ENCODE measurements around the gene FNIP2.
"Not testable (repeated sequence)": the region's sequence is repeated elsewhere in the genome, so short reads cannot be mapped to it uniquely, and the experiment has no call there.

FNIP2 gene

GRCh38 chr4:158814636-158815330 is 46.0 kb downstream of the FNIP2 start:
- no peak for DNase-seq (ENCODE audit: low read depth, low spot score)

GRCh38 chr4:158816955-158817354 is 48.1 kb downstream of the FNIP2 start:
- DNase-seq (ENCODE audit: low read depth, low spot score): no peak

DNA sequence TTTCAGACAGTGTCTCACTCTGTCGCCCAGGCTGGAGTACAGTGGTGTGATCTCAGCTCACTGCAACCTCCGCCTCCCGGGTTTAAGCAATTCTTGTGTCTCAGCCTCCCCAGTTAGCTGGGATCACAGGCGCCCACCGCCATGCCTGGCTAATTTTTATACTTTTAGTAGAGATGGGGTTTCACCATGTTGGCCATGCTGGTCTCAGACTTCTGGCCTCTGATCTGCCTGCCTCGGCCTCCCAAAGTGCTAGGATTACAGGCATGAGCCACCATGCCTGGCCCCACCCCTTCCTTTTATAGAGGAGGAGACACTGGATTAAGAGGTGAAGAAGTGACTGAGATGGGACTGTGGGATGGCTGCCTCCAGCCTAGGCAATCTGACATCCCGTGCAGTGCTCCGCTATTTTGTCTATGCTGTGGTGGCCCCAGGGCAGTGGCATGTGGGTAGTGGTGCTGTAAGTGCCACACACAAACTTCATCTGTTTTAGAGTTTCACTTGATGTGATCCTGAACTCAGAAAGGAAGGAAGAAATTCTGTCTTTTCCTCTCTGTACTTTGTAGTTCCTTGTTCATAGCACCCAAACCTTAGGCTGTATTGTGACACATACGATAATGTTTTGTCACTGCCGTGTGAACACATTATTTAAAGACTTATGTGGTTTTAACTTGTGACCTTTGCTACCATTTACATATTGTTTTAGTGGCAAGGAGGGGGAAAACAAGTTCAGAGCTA is 48.9 kb downstream of the FNIP2 start:
- DNase-seq (ENCODE audit: low read depth, low spot score): no peak

GRCh38 chr4:158818560-158819140 is 49.8 kb downstream of the FNIP2 start:
- no peak for DNase-seq (ENCODE audit: low read depth, low spot score)

DNA sequence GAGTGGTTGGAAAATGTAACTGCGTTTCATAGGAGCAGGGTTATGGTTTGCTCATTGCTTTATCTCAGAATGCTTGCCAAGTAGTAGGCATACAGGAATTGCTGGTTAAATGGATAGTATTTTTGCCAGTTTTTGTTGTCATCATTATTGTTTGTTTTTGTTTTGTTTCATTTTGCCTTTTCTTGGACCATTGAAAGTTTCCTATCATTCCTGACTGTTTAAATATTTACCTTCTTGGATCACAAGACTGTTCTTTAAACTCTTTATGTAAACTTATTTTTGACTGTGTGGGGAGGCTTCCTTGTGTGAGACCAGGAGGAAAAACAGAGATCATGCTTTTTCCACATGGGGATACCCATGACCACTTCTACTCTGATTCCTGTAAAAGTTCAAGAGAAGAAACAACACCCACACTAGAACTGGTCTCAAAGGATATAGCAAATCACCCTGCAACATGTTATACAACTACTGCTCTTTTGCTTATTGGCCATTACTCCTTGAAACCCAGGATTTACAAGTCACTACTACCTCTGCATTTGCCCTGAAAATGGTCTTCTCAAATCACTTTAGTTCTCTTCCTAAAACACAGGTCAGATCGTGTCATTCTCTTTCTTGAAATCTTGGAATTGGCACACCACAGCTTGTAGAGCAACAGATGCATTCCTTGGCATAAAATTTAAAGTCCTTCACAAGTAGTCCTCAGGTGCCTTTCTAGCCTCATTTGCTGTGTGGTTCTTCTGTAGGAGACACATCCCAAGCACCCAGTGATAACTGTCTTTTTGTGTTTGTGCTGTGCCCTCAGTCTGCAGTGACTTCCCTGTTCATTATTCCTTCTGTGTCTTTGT is 51.3 kb downstream of the FNIP2 start:
- DNase-seq (ENCODE audit: low read depth, low spot score): no peak

DNA sequence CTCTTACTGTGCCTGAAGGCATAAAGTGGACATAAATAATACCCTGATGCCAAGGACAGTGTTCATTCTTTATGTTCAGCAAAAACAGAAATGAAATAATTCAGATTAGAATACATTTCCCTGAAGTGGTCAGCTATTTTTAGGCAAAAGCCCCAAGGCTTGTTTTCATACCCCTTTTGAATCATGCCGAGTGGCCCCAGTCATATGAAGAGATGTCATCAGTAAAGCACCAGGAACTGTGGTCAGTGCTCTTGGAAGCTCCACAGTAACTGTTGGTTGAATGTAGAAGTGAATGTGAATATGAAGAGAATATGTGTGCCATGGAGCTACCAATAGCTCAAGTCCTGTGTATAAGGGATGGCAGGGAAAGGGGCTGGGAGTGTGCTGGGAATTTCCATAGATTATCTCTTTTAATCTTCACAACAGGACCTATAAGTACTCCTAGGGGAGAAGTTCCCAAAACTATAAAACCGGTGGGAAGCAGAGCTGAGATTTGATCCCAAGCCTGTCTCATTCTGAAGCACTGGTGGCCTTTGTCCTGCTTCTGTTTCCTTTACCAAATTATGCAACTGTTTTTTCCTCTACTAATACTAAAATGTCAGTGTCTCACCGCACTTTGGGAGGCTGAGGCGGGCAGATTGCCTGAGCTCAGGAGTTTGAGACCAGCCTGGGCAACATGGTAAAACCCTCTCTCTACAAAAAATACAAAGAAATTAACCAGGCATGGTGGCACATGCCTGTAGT is 52.6 kb downstream of the FNIP2 start:
- DNase-seq (ENCODE audit: low read depth, low spot score): no peak

DNA sequence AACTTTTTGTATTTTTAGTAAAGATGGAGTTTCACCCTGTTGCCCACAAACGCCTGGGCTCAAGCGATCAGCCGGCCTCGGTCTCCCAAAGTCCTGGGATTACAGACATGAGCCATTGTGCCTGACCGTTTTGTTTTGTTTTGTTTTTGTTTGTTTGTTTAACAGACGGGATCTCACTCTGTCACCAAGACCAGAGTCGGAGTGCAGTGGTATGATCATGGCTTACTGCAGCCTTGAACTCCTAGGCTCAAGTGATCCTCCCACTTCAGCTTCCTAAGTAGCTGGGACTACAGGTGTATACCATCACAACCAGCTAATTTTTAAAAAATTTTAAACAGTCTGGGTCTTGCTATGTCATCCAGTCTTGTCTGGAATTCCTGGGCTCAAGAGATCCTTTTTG is 53.5 kb downstream of the FNIP2 start:
- DNase-seq (ENCODE audit: low read depth, low spot score): no peak

DNA sequence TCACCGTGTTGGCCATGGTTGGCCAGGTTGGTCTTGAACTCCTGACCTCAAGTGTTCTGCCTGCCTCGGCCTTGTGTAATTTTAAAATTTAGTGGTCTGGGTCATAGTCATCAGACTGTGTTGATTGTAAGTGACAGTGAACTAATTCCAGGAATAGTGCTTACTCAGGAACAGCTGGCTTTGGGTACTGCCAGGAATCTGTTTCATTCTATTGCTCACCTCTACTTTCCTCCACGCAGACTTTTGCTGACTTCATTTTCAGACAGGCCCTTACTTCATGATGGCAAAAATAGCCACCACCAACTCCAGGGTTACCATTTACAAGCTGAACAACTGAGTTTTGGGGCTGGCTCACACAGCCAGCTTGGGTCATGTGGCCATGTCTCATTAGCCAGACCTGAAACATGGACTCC is 54.6 kb downstream of the FNIP2 start:
- DNase-seq (ENCODE audit: low read depth, low spot score): no peak

GRCh38 chr4:158824425-158825274 is 55.8 kb downstream of the FNIP2 start:
- no peak for DNase-seq (ENCODE audit: low read depth, low spot score)

DNA sequence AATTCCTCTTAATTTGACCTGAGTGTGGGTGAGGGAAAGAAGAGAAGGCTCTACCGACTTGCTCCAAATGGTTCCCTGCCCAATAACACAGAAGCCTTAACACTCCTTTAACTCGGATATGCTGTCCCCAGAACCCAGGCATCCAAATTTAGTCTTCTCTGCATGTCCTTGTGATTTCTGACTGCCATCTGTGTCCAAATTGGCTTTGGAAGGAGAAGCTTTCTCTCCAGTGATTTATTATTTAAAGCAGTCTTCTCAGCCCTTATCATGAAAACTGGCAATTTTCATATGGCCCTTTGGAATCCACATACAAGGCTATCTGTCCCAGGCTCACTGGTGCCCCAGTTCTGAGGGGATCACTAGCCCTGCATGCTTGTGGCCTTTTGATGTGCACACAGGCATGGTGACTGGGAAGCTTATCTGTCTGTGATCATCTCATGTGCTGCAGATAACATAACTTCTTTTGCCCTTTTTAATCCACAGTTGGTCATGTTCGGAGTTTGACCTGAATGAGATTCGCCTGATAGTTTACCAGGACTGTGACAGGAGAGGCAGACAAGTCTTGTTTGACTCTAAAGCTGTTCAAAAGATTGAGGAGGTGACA is 56.7 kb downstream of the FNIP2 start:
- no peak for DNase-seq (ENCODE audit: low read depth, low spot score)

DNA sequence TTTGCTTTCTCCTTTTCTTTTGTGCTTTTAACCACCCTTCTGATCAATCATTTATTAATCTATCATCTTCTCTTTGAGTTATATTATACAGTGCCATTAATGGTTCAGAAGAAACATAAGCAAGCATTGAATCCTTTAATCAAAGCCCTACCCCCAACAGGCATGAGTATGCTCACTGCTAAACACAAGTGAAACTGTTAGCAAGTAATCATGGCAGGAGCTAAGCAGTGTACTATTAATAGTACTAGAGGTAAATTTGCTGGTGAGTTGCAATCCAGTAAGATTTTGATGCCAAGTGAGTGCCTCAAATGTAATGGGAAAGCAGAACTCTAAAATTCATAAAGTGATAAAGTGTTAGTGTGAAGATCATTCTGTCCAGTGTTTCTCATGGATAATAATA is 57.2 kb downstream of the FNIP2 start:
- no peak for DNase-seq (ENCODE audit: low read depth, low spot score)

DNA sequence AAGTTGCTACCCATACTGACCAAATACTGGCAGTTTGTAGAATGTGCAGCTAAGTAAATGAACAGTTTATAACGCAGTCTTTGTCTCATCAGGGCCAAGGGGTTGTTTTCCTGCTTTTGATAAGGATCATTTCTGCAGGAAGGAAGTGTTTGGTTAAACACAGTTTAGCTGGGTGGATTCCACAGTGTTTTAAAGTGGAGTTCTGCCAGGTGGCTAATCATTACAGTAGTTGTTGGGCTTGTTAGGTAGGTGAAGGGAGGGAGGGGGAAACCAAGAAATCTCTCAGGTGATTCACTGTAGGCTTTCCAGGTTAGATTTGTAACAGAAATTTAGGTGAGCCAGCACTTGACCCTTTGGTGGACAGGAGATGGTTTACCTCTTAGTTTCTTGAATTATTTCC is 58.1 kb downstream of the FNIP2 start:
- DNase-seq (ENCODE audit: low read depth, low spot score): no peak

DNA sequence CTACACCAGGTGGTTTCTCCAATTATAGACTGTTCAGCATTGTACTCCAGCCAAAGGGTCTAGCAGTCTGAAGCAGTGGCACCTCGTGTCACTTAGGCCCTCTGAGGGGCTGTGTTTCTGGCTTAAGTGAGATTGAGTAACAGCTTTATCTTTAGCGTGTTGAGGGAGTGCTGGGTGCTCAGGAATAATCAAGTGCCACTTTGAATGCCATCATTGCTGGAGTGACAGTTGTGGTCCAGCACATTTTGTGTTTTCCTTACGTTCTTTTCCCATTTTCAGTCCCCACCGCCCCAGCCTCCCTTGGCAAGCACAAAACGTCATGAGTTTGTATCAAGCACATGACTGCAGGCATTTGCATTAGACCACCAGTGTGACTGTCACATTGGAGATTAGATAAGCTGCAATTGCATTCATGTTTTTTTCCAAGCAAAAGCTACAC is 58.7 kb downstream of the FNIP2 start:
- DNase-seq (ENCODE audit: low read depth, low spot score): no peak

DNA sequence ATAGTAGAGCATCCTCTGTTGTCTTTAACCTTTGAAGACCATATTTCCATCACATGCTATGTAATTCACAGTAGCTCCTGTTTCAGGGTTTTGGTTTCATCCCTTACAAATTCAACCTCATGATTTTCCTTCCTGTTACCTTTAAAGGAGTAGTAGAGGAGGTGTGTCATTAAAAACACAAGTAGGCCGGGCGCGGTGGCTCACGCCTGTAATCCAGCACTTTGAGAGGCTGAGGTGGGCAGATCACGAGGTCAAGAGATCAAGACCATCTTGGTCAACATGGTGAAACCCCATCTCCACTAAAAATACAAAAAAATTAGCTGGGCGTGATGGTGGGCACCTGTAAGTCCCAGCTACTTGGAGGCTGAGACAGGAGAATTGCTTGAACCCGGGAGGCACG is 59.3 kb downstream of the FNIP2 start:
- not testable (repeated sequence) for DNase-seq (ENCODE audit: low read depth, low spot score)

GRCh38 chr4:158829254-158829653 is 60.4 kb downstream of the FNIP2 start:
- DNase-seq (ENCODE audit: low read depth, low spot score): no peak

DNA sequence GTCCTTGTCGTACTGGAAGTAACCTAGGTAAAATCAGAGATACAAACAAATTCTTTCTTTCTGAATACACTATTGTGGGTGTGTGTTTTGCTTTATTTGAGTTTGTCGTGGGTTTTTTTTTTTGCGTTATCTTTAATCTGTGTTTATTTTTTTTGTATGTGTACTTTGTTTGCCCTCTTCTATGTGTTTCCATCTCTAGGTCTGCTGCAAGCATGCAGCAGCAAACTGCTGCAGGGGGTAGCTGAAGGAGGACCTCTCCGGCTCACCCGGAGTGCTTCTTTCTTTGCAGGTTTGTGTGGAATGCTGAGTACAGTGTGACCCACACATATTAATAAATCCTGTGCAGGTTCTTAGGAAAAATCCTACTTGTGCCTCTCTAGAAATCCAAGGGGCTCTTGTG is 64.8 kb downstream of the FNIP2 start:
- DNase-seq (ENCODE audit: low read depth, low spot score): no peak

DNA sequence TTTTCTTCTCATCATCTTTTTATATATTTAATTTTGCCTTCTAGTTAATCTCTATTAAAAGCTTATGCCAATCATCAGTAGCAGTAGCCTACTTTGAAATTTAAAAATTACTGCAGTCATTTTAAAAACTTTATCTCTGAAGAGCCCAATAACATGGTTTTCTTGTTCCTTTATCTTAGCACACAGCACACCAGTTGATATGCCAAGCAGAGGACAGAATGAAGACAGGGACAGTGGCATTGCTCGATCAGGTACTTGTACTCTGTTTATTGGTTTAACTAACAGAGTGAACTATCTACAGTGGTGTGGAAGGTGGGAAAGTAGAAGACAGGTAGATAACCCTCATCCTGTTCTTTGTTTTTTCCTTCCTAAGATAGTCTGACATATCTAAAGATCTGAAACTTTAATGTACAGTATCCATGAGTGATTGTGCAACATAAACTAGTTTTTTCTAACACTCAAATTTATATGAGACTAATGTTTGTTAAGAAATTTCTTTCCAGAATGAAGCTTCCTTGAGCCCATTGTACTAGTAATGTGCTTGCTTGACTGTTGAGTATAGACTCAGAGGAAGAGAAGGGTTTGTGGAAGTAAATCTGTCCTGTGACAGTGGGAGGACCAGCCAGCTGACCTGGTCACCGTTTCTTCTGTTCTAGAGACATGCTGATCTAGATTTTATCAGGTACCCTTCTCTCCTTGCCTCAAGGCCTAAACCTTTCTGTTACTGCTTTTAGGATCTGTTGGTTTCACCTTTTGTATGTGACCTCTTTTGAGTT is 66.6 kb downstream of the FNIP2 start:
- DNase-seq (ENCODE audit: low read depth, low spot score): no peak

GRCh38 chr4:158836002-158836369 is 67.2 kb downstream of the FNIP2 start:
- DNase-seq (ENCODE audit: low read depth, low spot score): no peak

DNA sequence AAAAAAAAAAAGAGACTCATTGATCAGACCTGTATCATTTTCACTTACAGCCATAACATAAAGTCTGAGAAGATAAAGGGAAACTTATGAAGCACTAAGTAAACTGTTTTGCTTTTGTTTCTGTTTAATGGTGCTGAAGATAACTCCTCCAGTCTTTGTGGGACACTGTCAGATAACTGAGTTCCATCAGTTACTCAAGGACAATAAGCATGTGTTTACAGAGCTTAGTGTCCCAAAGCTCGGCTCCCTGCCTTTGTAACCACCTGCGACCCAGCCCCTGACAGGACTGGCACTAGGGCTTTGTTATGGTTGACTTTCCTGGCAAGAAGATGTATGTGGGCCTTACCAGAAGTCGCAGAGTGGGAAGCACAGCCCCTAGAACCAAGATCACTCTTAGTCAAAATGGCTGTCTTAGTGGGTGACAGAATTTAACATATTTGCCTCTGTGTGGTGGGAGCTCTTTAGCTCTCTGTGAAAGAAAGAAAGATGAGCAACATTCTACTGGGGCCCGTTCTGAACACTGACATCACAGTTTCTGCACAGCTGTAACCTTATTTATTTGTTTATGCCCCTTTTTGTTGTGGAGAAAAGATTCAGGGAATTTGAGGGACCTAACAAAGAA is 68.1 kb downstream of the FNIP2 start:
- DNase-seq (ENCODE audit: low read depth, low spot score): no peak
